ENCODE data around the gene GALNT17.

The GALNT17 gene

GRCh38 chr7:71443191-71443530 is 311.2 kb downstream of the GALNT17 start:
- H3K36me3 ChIP-seq (ENCODE audit: control insufficient read depth, insufficient read depth, low read length) = no peaks in the 10 kb centered on the region
- no peak overlapping the region for H3K9ac ChIP-seq (ENCODE audit: low read length)
- no peaks in the 10 kb centered on the region for H3K27me3 ChIP-seq (ENCODE audit: control insufficient read depth, insufficient read depth, low read length)
- no peaks in the 10 kb centered on the region for H3K4me1 ChIP-seq (ENCODE audit: control insufficient read depth, insufficient read depth, low read length)
- H3K27ac ChIP-seq (ENCODE audit: low read depth, low read length) = no peak overlapping the region
- H3K4me3 ChIP-seq (ENCODE audit: low read length) = no peak overlapping the region

DNA sequence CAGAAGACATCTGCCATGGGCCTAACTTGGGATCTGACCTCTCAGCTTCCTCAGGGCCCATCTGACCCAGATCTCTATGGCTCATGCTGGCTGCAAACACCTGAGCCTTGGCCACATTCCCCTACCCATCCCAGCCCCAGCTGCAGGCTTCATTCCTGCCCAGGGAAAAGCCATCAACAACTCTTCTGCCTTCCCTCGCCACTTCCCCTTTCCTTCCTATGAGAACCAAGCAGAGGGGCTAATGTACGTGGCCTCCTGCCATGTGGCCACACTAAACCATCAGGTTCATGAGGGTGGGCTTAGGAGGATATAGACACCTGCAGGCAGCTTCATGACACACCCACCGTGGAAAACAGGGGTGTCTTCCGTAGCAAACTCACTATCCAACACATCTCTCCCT is 312.2 kb downstream of the GALNT17 start:
- Histone ChIP-seq H3K27me3 (ENCODE audit: control insufficient read depth, insufficient read depth, low read length) (no peaks in the 10 kb centered on the region), H3K4me3 (ENCODE audit: low read length) (no peak overlapping the region), H3K36me3 (ENCODE audit: control insufficient read depth, insufficient read depth, low read length) (no peaks in the 10 kb centered on the region), H3K4me1 (ENCODE audit: control insufficient read depth, insufficient read depth, low read length) (no peaks in the 10 kb centered on the region), H3K9ac (ENCODE audit: low read length) (no peak overlapping the region), H3K27ac (ENCODE audit: low read depth, low read length) (no peak overlapping the region)

- Histone ChIP-seq H3K4me3 (ENCODE audit: low read length) (no peak overlapping the region), H3K36me3 (ENCODE audit: control insufficient read depth, insufficient read depth, low read length) (no peaks in the 10 kb centered on the region), H3K4me1 (ENCODE audit: control insufficient read depth, insufficient read depth, low read length) (no peaks in the 10 kb centered on the region), H3K27me3 (ENCODE audit: control insufficient read depth, insufficient read depth, low read length) (no peaks in the 10 kb centered on the region), H3K9ac (ENCODE audit: low read length) (no peak overlapping the region), H3K27ac (ENCODE audit: low read depth, low read length) (no peak overlapping the region)
These were observed 321.7 kb downstream of the GALNT17 start for GRCh38 chr7:71453630-71454029.

GRCh38 chr7:71454981-71455380 is 323.0 kb downstream of the GALNT17 start:
- Histone ChIP-seq H3K27ac (ENCODE audit: low read depth, low read length) (no peak overlapping the region), H3K4me3 (ENCODE audit: low read length) (no peak overlapping the region), H3K27me3 (ENCODE audit: control insufficient read depth, insufficient read depth, low read length) (no peaks in the 10 kb centered on the region), H3K4me1 (ENCODE audit: control insufficient read depth, insufficient read depth, low read length) (no peaks in the 10 kb centered on the region), H3K36me3 (ENCODE audit: control insufficient read depth, insufficient read depth, low read length) (no peaks in the 10 kb centered on the region), H3K9ac (ENCODE audit: low read length) (no peak overlapping the region)

DNA sequence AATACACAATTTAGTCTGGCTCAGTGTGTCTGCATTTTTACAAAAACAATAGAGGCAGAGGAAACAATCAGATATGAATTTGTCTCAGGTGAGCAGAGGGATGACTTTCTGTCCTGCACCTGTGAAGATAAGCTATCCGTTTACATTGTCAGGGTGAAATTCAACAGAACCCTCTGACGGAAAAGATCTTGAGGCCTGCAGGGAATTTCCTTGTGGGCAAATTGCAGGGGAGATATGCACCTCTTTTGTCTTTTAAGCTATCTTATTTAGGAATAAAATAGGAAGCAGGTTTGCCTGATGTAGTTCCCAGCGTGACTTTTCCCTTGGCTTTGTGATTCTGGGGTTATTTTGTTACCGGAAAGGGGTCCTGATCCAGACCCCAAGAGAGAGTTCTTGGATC is 325.1 kb downstream of the GALNT17 start:
- H3K4me3 ChIP-seq (ENCODE audit: low read length) = no peak overlapping the region
- H3K9ac ChIP-seq (ENCODE audit: low read length) = no peak overlapping the region
- H3K27ac ChIP-seq (ENCODE audit: low read depth, low read length) = no peak overlapping the region

GRCh38 chr7:71457846-71458590 is 326.1 kb downstream of the GALNT17 start:
- Histone ChIP-seq H3K4me1 (ENCODE audit: control insufficient read depth, insufficient read depth, low read length) (no peaks in the 10 kb centered on the region), H3K9ac (ENCODE audit: low read length) (no peak overlapping the region), H3K27ac (ENCODE audit: low read depth, low read length) (no peak overlapping the region), H3K4me3 (ENCODE audit: low read length) (no peak overlapping the region), H3K27me3 (ENCODE audit: control insufficient read depth, insufficient read depth, low read length) (no peaks in the 10 kb centered on the region), H3K36me3 (ENCODE audit: control insufficient read depth, insufficient read depth, low read length) (no peaks in the 10 kb centered on the region)

More for the DNA sequence above, 325.1 kb downstream of the GALNT17 start:
- Histone ChIP-seq H3K4me1 (ENCODE audit: control insufficient read depth, insufficient read depth, low read length) (no peaks in the 10 kb centered on the region), H3K36me3 (ENCODE audit: control insufficient read depth, insufficient read depth, low read length) (no peaks in the 10 kb centered on the region), H3K27me3 (ENCODE audit: control insufficient read depth, insufficient read depth, low read length) (no peaks in the 10 kb centered on the region)

DNA sequence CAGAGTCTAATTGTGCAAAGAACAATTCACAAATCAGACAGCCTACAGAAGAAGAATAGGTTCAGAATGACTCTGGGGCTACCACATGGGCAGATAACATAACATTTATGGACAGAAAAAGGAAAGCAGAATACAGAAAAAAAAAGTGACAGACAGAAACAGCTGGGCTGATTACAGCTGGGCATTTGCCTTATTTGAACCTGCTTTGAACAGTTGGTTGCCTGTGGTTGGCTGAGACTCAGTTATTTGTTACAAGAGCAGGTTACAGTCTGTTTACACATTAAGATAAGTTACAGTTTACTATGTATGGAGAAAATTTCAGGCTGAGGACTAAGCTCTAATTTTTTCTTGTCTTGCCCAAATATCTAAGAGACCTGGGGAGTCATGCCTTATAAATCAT is 327.2 kb downstream of the GALNT17 start:
- no peak overlapping the region for H3K9ac ChIP-seq (ENCODE audit: low read length)
- H3K27ac ChIP-seq (ENCODE audit: low read depth, low read length) = no peak overlapping the region
- H3K4me1 ChIP-seq (ENCODE audit: control insufficient read depth, insufficient read depth, low read length) = no peaks in the 10 kb centered on the region

DNA sequence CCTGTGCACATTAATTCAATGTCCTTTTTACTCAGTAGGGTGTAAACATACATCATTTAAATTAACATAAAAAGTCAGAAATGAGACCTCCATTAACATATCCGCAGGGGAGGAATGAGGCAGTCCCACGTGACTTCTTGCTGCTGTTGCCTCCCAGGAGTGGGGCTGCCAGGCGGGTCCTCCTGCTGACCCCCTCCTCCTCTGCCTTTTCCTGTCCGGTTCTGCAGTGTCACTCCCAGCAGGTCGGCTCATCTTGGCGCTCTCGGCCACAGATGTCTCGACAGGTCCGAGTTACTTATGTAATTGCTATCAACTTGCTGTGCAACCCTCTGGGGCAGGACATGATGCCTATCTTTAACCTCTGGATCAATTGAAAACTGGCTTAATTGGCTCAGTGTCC is 329.6 kb downstream of the GALNT17 start:
- no peak overlapping the region for H3K27ac ChIP-seq (ENCODE audit: low read depth, low read length)
- no peaks in the 10 kb centered on the region for H3K27me3 ChIP-seq (ENCODE audit: control insufficient read depth, insufficient read depth, low read length)
- no peak overlapping the region for H3K4me3 ChIP-seq (ENCODE audit: low read length)
- H3K36me3 ChIP-seq (ENCODE audit: control insufficient read depth, insufficient read depth, low read length) = no peaks in the 10 kb centered on the region
- H3K4me1 ChIP-seq (ENCODE audit: control insufficient read depth, insufficient read depth, low read length) = no peaks in the 10 kb centered on the region
- no peak overlapping the region for H3K9ac ChIP-seq (ENCODE audit: low read length)

More for the DNA sequence above, 327.2 kb downstream of the GALNT17 start:
- H3K36me3 ChIP-seq (ENCODE audit: control insufficient read depth, insufficient read depth, low read length) = no peaks in the 10 kb centered on the region
- no peaks in the 10 kb centered on the region for H3K27me3 ChIP-seq (ENCODE audit: control insufficient read depth, insufficient read depth, low read length)
- H3K4me3 ChIP-seq (ENCODE audit: low read length) = no peak overlapping the region

DNA sequence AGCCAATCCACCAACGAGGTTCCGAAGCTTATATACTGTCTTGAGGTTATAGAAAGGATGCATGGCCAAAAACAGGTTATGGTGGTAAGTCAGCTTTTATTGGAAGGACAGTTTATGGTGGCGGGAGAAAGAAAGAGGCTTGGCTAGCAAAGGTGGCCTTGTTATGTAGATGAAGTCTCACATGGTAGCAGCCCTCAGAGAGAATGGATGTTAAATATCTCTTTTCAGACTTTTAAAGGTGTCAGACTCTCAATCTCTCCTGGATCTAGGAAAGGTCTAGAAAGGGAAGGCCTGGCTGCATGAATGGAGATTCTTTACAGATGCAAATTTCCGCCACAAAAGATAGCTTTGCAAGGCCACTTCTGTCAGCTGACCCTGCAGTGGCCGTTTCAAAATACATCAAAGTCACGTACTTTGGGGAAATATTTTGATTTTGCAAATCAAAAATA is 333.8 kb downstream of the GALNT17 start:
- H3K36me3 ChIP-seq (ENCODE audit: control insufficient read depth, insufficient read depth, low read length) = no peaks in the 10 kb centered on the region
- no peak overlapping the region for H3K4me3 ChIP-seq (ENCODE audit: low read length)
- H3K27ac ChIP-seq (ENCODE audit: low read depth, low read length) = no peak overlapping the region
- H3K9ac ChIP-seq (ENCODE audit: low read length) = no peak overlapping the region
- no peaks in the 10 kb centered on the region for H3K4me1 ChIP-seq (ENCODE audit: control insufficient read depth, insufficient read depth, low read length)
- H3K27me3 ChIP-seq (ENCODE audit: control insufficient read depth, insufficient read depth, low read length) = no peaks in the 10 kb centered on the region

- H3K36me3 ChIP-seq (ENCODE audit: control insufficient read depth, insufficient read depth, low read length) = no peaks in the 10 kb centered on the region
- no peak overlapping the region for H3K27ac ChIP-seq (ENCODE audit: low read depth, low read length)
- H3K4me1 ChIP-seq (ENCODE audit: control insufficient read depth, insufficient read depth, low read length) = no peaks in the 10 kb centered on the region
- no peak overlapping the region for H3K9ac ChIP-seq (ENCODE audit: low read length)
- H3K27me3 ChIP-seq (ENCODE audit: control insufficient read depth, insufficient read depth, low read length) = no peaks in the 10 kb centered on the region
- H3K4me3 ChIP-seq (ENCODE audit: low read length) = no peak overlapping the region
These were observed 334.7 kb downstream of the GALNT17 start for GRCh38 chr7:71466448-71467145.

DNA sequence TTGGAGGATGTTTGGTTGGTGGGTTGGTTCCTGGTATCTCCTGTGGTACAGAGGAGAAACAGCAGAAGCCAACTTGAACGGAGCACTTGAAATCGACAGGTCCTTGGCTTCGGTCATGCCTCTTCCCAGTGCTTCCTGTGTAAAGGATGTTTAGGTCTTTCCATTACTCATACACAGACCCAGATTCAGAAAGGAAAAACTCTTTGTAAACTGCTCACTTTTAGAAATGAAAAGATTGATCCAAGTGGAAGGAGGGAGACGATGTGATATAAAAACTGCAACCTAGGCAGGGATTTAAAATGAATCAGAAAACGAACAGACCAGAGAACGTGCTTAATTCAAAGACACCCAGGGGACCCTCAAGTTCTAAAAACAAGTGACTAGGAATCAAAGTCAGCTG is 338.4 kb downstream of the GALNT17 start:
- no peak overlapping the region for H3K4me3 ChIP-seq (ENCODE audit: low read length)

GRCh38 chr7:71470830-71471229 is 338.9 kb downstream of the GALNT17 start:
- no peak overlapping the region for H3K27ac ChIP-seq (ENCODE audit: low read depth, low read length)
- H3K4me3 ChIP-seq (ENCODE audit: low read length) = no peak overlapping the region
- H3K36me3 ChIP-seq (ENCODE audit: control insufficient read depth, insufficient read depth, low read length) = no peaks in the 10 kb centered on the region
- no peaks in the 10 kb centered on the region for H3K4me1 ChIP-seq (ENCODE audit: control insufficient read depth, insufficient read depth, low read length)
- H3K27me3 ChIP-seq (ENCODE audit: control insufficient read depth, insufficient read depth, low read length) = no peaks in the 10 kb centered on the region
- H3K9ac ChIP-seq (ENCODE audit: low read length) = no peak overlapping the region

More for the DNA sequence above, 338.4 kb downstream of the GALNT17 start:
- H3K36me3 ChIP-seq (ENCODE audit: control insufficient read depth, insufficient read depth, low read length) = no peaks in the 10 kb centered on the region
- no peak overlapping the region for H3K27ac ChIP-seq (ENCODE audit: low read depth, low read length)
- no peak overlapping the region for H3K9ac ChIP-seq (ENCODE audit: low read length)
- H3K27me3 ChIP-seq (ENCODE audit: control insufficient read depth, insufficient read depth, low read length) = no peaks in the 10 kb centered on the region
- no peaks in the 10 kb centered on the region for H3K4me1 ChIP-seq (ENCODE audit: control insufficient read depth, insufficient read depth, low read length)

DNA sequence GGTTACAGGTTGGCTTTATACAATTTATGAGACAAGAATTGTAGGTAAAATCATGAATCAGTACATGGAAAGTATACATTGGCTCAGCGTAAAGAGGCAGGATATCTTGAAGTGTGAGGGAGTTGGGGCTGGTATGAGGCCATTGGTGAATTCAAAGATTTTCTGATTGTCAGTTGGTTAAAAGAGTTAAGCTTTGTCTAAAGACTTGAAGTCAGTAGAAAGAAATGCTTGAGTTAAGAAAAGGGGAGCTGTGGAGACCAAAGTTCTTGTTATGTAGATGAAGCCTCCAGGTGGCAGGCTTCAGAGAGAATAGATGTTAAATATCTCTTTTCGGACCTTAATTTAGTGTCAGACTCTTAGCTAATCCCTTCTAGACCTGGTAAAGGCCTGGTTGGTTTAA is 341.0 kb downstream of the GALNT17 start:
- Histone ChIP-seq H3K4me3 (ENCODE audit: low read length) (no peak overlapping the region), H3K27me3 (ENCODE audit: control insufficient read depth, insufficient read depth, low read length) (no peaks in the 10 kb centered on the region), H3K36me3 (ENCODE audit: control insufficient read depth, insufficient read depth, low read length) (no peaks in the 10 kb centered on the region)

More for the DNA sequence above, 341.0 kb downstream of the GALNT17 start:
- no peak overlapping the region for H3K9ac ChIP-seq (ENCODE audit: low read length)
- H3K27ac ChIP-seq (ENCODE audit: low read depth, low read length) = no peak overlapping the region
- H3K4me1 ChIP-seq (ENCODE audit: control insufficient read depth, insufficient read depth, low read length) = no peaks in the 10 kb centered on the region
